ENCODE results near the gene GAS2L1. TPM values are rescaled to one million over a fixed set of nuclear protein-coding genes. Genes with fewer than 3 reads are reported as not detected.

The GAS2L1 gene
- total and polyA plus RNA-seq, 2 experiments from 2014 or later: 5.2 to 9.5 TPM

DNA sequence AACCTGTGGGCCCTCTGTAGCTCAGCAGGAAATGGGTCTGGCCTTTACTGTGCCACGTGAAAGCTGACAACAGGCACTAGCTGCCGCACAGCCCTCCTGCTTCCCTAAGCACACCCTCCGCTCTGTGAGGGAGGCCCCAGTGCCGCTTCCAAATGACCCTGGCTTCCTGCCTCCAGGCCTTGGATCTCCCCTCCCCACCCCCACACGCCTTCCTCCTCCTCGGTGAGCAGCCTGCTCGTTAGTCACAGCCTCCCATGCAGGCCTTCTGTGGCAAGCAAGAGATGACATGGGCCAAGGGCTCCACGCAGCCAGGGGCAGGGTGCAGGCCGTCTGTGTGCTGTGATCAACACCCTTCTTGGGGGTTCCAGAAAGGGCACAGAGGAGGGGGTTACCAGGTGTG is 24.3 kb downstream of the GAS2L1 start (continued):
- no peak for TF ChIP-seq NANOG (IDR thresholded peaks at IDR 0.05; ENCODE audit: borderline replicate concordance)
- TF ChIP-seq, protein P1, sequence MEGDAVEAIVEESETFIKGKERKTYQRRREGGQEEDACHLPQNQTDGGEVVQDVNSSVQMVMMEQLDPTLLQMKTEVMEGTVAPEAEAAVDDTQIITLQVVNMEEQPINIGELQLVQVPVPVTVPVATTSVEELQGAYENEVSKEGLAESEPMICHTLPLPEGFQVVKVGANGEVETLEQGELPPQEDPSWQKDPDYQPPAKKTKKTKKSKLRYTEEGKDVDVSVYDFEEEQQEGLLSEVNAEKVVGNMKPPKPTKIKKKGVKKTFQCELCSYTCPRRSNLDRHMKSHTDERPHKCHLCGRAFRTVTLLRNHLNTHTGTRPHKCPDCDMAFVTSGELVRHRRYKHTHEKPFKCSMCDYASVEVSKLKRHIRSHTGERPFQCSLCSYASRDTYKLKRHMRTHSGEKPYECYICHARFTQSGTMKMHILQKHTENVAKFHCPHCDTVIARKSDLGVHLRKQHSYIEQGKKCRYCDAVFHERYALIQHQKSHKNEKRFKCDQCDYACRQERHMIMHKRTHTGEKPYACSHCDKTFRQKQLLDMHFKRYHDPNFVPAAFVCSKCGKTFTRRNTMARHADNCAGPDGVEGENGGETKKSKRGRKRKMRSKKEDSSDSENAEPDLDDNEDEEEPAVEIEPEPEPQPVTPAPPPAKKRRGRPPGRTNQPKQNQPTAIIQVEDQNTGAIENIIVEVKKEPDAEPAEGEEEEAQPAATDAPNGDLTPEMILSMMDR (conservative IDR thresholded peaks at IDR 0.05; ENCODE audit: low read depth in 2 of 2): no peak

DNA sequence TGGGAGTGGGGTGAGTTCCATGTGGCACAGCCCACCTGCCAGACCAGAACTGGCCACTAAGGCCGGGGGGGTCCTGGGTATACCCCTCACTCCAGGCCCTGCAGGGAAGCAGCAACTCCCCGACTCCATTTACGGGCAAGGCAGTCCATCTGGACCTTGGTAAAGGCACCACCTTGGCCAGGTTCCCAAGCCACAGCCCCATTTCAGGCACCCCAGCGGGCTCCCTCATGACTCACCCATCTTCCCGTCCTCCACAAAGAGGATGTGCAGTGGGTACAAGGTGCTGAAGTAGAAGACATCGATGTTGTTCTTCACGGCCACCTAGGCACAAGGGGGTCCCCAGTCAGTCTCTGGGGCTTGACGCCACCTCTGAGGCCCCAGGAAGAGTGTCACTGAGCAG is 24.8 kb downstream of the GAS2L1 start:
- no peak for ATAC-seq
- Mint-ChIP-seq H3K36me3 (ENCODE audit: low read depth) (peaks cover 12% of the 10 kb centered on the region), H3K27ac (no peak overlapping the region), H3K27me3 (ENCODE audit: insufficient read depth, low read depth, poor library complexity) (peaks cover 8% of the 10 kb centered on the region), H3K9me3 (no peaks in the 10 kb centered on the region), H3K4me1 (peaks cover 6% of the 10 kb centered on the region; the same call in 1 of the 3 replicates), H3K4me3 (no peak overlapping the region)
- Histone ChIP-seq H3F3A (replicated peaks; ENCODE audit: low read depth) (no peaks in the 10 kb centered on the region), H3K4me1 (ENCODE audit: insufficient read depth) (no peaks in the 10 kb centered on the region), H2AFZ (no peak overlapping the region), H3K27me3 (ENCODE audit: insufficient read depth) (no peaks in the 10 kb centered on the region), H3K79me2 (replicated peaks; ENCODE audit: insufficient read depth) (no peaks in the 10 kb centered on the region), H4K20me1 (replicated peaks; ENCODE audit: insufficient read depth) (no peaks in the 10 kb centered on the region), H3K36me3 (ENCODE audit: insufficient read depth) (no peaks in the 10 kb centered on the region), H3K27ac (ENCODE audit: low read depth) (no peak overlapping the region), H3K4me3 (no peak overlapping the region), H3K9me2 (ENCODE audit: insufficient read depth) (no peaks in the 10 kb centered on the region), H3K4me2 (no peak overlapping the region)
- no peak for DNase-seq (ENCODE audit: low spot score)
- no peak for TF ChIP-seq CREB1 (CRISPR knock-in tag; IDR thresholded peaks at IDR 0.05; ENCODE audit: low read depth)
- no peak for TF ChIP-seq NANOG (IDR thresholded peaks at IDR 0.05; ENCODE audit: borderline replicate concordance)
- no peak for TF ChIP-seq JUNB (IDR thresholded peaks at IDR 0.05; ENCODE audit: unreplicated experiment)
- no peak for TF ChIP-seq ZNF114 (CRISPR knock-in tag; IDR thresholded peaks at IDR 0.05)
- no peak for TF ChIP-seq ZNF331 (CRISPR knock-in tag; IDR thresholded peaks at IDR 0.05; ENCODE audit: low read depth)
- no peak for TF ChIP-seq EZH2 (IDR thresholded peaks at IDR 0.05; ENCODE audit: low read depth, unreplicated experiment)
- TF ChIP-seq, protein P2, sequence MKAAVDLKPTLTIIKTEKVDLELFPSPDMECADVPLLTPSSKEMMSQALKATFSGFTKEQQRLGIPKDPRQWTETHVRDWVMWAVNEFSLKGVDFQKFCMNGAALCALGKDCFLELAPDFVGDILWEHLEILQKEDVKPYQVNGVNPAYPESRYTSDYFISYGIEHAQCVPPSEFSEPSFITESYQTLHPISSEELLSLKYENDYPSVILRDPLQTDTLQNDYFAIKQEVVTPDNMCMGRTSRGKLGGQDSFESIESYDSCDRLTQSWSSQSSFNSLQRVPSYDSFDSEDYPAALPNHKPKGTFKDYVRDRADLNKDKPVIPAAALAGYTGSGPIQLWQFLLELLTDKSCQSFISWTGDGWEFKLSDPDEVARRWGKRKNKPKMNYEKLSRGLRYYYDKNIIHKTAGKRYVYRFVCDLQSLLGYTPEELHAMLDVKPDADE (IDR thresholded peaks at IDR 0.05): no peak
- TF ChIP-seq, protein P1 (conservative IDR thresholded peaks at IDR 0.05; ENCODE audit: low read depth in 2 of 2): no peak
- TF ChIP-seq, protein P3, sequence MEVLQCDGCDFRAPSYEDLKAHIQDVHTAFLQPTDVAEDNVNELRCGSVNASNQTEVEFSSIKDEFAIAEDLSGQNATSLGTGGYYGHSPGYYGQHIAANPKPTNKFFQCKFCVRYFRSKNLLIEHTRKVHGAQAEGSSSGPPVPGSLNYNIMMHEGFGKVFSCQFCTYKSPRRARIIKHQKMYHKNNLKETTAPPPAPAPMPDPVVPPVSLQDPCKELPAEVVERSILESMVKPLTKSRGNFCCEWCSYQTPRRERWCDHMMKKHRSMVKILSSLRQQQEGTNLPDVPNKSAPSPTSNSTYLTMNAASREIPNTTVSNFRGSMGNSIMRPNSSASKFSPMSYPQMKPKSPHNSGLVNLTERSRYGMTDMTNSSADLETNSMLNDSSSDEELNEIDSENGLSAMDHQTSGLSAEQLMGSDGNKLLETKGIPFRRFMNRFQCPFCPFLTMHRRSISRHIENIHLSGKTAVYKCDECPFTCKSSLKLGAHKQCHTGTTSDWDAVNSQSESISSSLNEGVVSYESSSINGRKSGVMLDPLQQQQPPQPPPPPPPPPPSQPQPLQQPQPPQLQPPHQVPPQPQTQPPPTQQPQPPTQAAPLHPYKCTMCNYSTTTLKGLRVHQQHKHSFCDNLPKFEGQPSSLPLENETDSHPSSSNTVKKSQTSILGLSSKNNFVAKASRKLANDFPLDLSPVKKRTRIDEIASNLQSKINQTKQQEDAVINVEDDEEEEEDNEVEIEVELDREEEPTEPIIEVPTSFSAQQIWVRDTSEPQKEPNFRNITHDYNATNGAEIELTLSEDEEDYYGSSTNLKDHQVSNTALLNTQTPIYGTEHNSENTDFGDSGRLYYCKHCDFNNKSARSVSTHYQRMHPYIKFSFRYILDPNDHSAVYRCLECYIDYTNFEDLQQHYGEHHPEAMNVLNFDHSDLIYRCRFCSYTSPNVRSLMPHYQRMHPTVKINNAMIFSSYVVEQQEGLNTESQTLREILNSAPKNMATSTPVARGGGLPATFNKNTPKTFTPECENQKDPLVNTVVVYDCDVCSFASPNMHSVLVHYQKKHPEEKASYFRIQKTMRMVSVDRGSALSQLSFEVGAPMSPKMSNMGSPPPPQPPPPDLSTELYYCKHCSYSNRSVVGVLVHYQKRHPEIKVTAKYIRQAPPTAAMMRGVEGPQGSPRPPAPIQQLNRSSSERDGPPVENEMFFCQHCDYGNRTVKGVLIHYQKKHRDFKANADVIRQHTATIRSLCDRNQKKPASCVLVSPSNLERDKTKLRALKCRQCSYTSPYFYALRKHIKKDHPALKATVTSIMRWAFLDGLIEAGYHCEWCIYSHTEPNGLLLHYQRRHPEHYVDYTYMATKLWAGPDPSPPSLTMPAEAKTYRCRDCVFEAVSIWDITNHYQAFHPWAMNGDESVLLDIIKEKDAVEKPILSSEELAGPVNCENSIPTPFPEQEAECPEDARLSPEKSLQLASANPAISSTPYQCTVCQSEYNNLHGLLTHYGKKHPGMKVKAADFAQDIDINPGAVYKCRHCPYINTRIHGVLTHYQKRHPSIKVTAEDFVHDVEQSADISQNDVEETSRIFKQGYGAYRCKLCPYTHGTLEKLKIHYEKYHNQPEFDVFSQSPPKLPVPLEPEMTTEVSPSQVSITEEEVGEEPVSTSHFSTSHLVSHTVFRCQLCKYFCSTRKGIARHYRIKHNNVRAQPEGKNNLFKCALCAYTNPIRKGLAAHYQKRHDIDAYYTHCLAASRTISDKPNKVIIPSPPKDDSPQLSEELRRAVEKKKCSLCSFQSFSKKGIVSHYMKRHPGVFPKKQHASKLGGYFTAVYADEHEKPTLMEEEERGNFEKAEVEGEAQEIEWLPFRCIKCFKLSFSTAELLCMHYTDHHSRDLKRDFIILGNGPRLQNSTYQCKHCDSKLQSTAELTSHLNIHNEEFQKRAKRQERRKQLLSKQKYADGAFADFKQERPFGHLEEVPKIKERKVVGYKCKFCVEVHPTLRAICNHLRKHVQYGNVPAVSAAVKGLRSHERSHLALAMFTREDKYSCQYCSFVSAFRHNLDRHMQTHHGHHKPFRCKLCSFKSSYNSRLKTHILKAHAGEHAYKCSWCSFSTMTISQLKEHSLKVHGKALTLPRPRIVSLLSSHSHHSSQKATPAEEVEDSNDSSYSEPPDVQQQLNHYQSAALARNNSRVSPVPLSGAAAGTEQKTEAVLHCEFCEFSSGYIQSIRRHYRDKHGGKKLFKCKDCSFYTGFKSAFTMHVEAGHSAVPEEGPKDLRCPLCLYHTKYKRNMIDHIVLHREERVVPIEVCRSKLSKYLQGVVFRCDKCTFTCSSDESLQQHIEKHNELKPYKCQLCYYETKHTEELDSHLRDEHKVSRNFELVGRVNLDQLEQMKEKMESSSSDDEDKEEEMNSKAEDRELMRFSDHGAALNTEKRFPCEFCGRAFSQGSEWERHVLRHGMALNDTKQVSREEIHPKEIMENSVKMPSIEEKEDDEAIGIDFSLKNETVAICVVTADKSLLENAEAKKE (CRISPR knock-in tag; IDR thresholded peaks at IDR 0.05): no peak
- TF ChIP-seq STAT1 (IDR thresholded peaks at IDR 0.05; ENCODE audit: unreplicated experiment): no peak
- TF ChIP-seq EZH2phosphoT487 (IDR thresholded peaks at IDR 0.05; ENCODE audit: unreplicated experiment): no peak

Data from GM23338 (cell line).